WTC11 (cell line): ENCODE measurements around the gene LRRC23. TPM values are rescaled to one million over a fixed set of nuclear protein-coding genes. Genes with fewer than 3 reads are reported as not detected.

Source experiments
- ATAC-seq: fragments of 200-7000 bp; cut with Tn5 transposase; 2 replicates; pipeline ENCODE4 v1.10.0; 2021; ENCODE audit warnings: mild to moderate bottlenecking, moderate library complexity
- CTCF ChIA-PET: fragments of 300-600 bp; sonication (Branson Sonifier 250); formaldehyde crosslinking; loops from one replicate; lab custom pipeline; 2021; ENCODE audit warnings: antibody characterized with exemption; lab: Charles Lee
- POLR2A ChIA-PET: fragments of 350-600 bp; sonication (Branson Sonifier 250); formaldehyde crosslinking; loops from one replicate; lab custom pipeline; 2021; ENCODE audit warnings: antibody characterized with exemption; lab: Charles Lee
- DNase-seq: peaks from one replicate; pipeline ENCODE4 v3.0.0; 2021; ENCODE audit warnings: low spot score
- H3K27ac Mint-ChIP-seq: 2 replicates; pipeline ENCODE4 v1.8.0; 2021; ENCODE audit warnings: mixed read lengths
- H3K27me3 Mint-ChIP-seq: 2 replicates; pipeline ENCODE4 v1.8.0; 2021; ENCODE audit warnings: low read depth, mild to moderate bottlenecking, moderate library complexity, mixed read lengths
- H3K36me3 Mint-ChIP-seq: 2 replicates; pipeline ENCODE4 v1.8.0; 2021; ENCODE audit warnings: mixed read lengths
- H3K4me1 Mint-ChIP-seq: 2 replicates; pipeline ENCODE4 v1.8.0; 2022; ENCODE audit warnings: mixed read lengths
- H3K4me3 Mint-ChIP-seq: 2 replicates; pipeline ENCODE4 v1.8.0; 2021; ENCODE audit warnings: mild to moderate bottlenecking, moderate library complexity, mixed read lengths
- H3K9me3 Mint-ChIP-seq: 2 replicates; pipeline ENCODE4 v1.8.0; 2021; ENCODE audit warnings: mixed read lengths
- ATF1 ChIP-seq: sonication (generic); formaldehyde crosslinking; IDR thresholded peaks from 2 replicates; pipeline ENCODE4 v1.8.1; 2023; ENCODE audit warnings: mild to moderate bottlenecking, moderate library complexity, missing genetic modification reagents
- CREB1 ChIP-seq: sonication (generic); formaldehyde crosslinking; IDR thresholded peaks from 2 replicates; pipeline ENCODE4 v1.8.0; 2023; ENCODE audit warnings: mild to moderate bottlenecking, missing genetic modification reagents
- ESRRA ChIP-seq: sonication (generic); formaldehyde crosslinking; IDR thresholded peaks from 2 replicates; pipeline ENCODE4 v1.8.1; 2022; ENCODE audit warnings: mild to moderate bottlenecking, missing genetic modification reagents, borderline replicate concordance
- ETV6 ChIP-seq: sonication (generic); formaldehyde crosslinking; IDR thresholded peaks from 2 replicates; pipeline ENCODE4 v1.8.1; 2022; ENCODE audit warnings: mild to moderate bottlenecking, missing genetic modification reagents
- KAT7 ChIP-seq: sonication (generic); formaldehyde crosslinking; IDR thresholded peaks from 2 replicates; pipeline ENCODE4 v1.8.1; 2023; ENCODE audit warnings: missing genetic modification reagents, mild to moderate bottlenecking, borderline replicate concordance
- NFATC4 ChIP-seq: fragments of 250-450 bp; sonication (Bioruptor Pico); IDR thresholded peaks from 2 replicates; pipeline ENCODE4 v1.9.0; 2021; ENCODE audit warnings: mild to moderate bottlenecking
- NR3C1 ChIP-seq: sonication (generic); formaldehyde crosslinking; conservative IDR thresholded peaks from 2 replicates; pipeline ENCODE4 v1.8.1; 2023; ENCODE audit warnings: low read depth, mild to moderate bottlenecking, missing genetic modification reagents
- SOX15 ChIP-seq: fragments of 250-450 bp; sonication (Bioruptor Pico); IDR thresholded peaks from 2 replicates; pipeline ENCODE4 v1.9.0; 2021; ENCODE audit warnings: mild to moderate bottlenecking
- ZNF121 ChIP-seq: sonication (generic); formaldehyde crosslinking; IDR thresholded peaks from 2 replicates; pipeline ENCODE4 v1.8.0; 2023; ENCODE audit warnings: missing genetic modification reagents
- ZNF138 ChIP-seq: sonication (generic); formaldehyde crosslinking; conservative IDR thresholded peaks from 2 replicates; pipeline ENCODE4 v1.8.1; 2022; ENCODE audit warnings: mild to moderate bottlenecking, moderate library complexity, missing genetic modification reagents
- ZNF219 ChIP-seq: sonication (generic); formaldehyde crosslinking; IDR thresholded peaks from 2 replicates; pipeline ENCODE4 v1.8.0; 2023; ENCODE audit warnings: missing genetic modification reagents, mild to moderate bottlenecking, borderline replicate concordance
- ZNF671 ChIP-seq: fragments of 250-450 bp; sonication (Bioruptor Pico); IDR thresholded peaks from 2 replicates; pipeline ENCODE4 v1.8.0; 2021; ENCODE audit warnings: mild to moderate bottlenecking
- total RNA-seq: library from RNA; stranded (reverse); gene quantifications from 3 replicates; pipeline ENCODE4 v1.2.3, GENCODE V29; 2021
- TF ChIP-seq, protein P1 (sequence below): sonication (generic); formaldehyde crosslinking; IDR thresholded peaks from 2 replicates; pipeline ENCODE4 v1.8.1; 2022; ENCODE audit warnings: mild to moderate bottlenecking, moderate library complexity, missing genetic modification reagents
- TF ChIP-seq, protein P2 (sequence below): sonication (generic); formaldehyde crosslinking; IDR thresholded peaks from 2 replicates; pipeline ENCODE4 v1.8.0; 2022; ENCODE audit warnings: mild to moderate bottlenecking, missing genetic modification reagents
- TF ChIP-seq, protein P3 (sequence below): sonication (generic); formaldehyde crosslinking; IDR thresholded peaks from 2 replicates; pipeline ENCODE4 v1.8.0; 2022; ENCODE audit warnings: mild to moderate bottlenecking, missing genetic modification reagents
- TF ChIP-seq, protein P4 (sequence below): sonication (generic); formaldehyde crosslinking; conservative IDR thresholded peaks from 2 replicates; pipeline ENCODE4 v1.8.1; 2023; ENCODE audit warnings: mild to moderate bottlenecking, low read depth, missing genetic modification reagents, moderate library complexity
- TF ChIP-seq, protein P5 (sequence below): sonication (generic); formaldehyde crosslinking; IDR thresholded peaks from 2 replicates; pipeline ENCODE4 v1.8.1; 2022; ENCODE audit warnings: low read depth, mild to moderate bottlenecking, moderate library complexity, missing genetic modification reagents, borderline replicate concordance
- TF ChIP-seq, protein P6 (sequence below): sonication (generic); formaldehyde crosslinking; IDR thresholded peaks from 2 replicates; pipeline ENCODE4 v1.8.0; 2023; ENCODE audit warnings: mild to moderate bottlenecking, missing genetic modification reagents
- TF ChIP-seq, protein P7 (sequence below): fragments of 250-450 bp; sonication (Bioruptor Pico); IDR thresholded peaks from 2 replicates; pipeline ENCODE4 v1.9.0; 2021; ENCODE audit warnings: moderate library complexity, mild to moderate bottlenecking, inconsistent platforms, borderline replicate concordance

The LRRC23 gene
- total RNA-seq, 1 experiment from 2014 or later = 3.1 TPM

DNA sequence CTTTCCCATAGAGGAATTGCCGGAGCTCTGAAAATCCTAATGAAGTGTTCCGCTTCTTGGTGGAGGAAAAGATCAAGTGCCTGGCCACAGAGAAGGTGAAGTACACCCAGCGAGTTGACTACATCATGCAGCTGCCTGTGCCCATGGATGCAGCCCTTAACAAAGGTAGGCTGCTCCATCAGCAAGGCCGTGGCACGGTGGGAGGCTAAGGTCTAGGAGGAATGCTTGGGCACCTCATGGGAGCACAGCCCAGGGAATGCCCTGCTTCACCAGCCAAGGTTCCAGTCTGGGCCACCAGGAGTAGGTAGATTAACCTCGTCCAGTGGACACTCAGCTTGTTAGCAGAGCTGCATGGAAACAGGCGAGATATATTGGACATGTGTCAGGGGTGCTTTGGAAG, 43.7 kb upstream of the LRRC23 start:
- DNase-seq (no peak), ATAC-seq (no peak)
- TF ChIP-seq, protein P1, sequence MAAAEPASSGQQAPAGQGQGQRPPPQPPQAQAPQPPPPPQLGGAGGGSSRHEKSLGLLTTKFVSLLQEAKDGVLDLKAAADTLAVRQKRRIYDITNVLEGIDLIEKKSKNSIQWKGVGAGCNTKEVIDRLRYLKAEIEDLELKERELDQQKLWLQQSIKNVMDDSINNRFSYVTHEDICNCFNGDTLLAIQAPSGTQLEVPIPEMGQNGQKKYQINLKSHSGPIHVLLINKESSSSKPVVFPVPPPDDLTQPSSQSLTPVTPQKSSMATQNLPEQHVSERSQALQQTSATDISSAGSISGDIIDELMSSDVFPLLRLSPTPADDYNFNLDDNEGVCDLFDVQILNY (CRISPR knock-in tag) = no peak
- TF ChIP-seq ETV6 = no peak
- TF ChIP-seq, protein P2, sequence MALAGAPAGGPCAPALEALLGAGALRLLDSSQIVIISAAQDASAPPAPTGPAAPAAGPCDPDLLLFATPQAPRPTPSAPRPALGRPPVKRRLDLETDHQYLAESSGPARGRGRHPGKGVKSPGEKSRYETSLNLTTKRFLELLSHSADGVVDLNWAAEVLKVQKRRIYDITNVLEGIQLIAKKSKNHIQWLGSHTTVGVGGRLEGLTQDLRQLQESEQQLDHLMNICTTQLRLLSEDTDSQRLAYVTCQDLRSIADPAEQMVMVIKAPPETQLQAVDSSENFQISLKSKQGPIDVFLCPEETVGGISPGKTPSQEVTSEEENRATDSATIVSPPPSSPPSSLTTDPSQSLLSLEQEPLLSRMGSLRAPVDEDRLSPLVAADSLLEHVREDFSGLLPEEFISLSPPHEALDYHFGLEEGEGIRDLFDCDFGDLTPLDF (CRISPR knock-in tag) = no peak
- TF ChIP-seq, protein P3, sequence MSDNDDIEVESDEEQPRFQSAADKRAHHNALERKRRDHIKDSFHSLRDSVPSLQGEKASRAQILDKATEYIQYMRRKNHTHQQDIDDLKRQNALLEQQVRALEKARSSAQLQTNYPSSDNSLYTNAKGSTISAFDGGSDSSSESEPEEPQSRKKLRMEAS = no peak
- no peak for TF ChIP-seq KAT7
- no peak for TF ChIP-seq SOX15 (CRISPR knock-in tag)
- no peak for TF ChIP-seq ZNF138 (CRISPR knock-in tag)
- TF ChIP-seq, protein P4, sequence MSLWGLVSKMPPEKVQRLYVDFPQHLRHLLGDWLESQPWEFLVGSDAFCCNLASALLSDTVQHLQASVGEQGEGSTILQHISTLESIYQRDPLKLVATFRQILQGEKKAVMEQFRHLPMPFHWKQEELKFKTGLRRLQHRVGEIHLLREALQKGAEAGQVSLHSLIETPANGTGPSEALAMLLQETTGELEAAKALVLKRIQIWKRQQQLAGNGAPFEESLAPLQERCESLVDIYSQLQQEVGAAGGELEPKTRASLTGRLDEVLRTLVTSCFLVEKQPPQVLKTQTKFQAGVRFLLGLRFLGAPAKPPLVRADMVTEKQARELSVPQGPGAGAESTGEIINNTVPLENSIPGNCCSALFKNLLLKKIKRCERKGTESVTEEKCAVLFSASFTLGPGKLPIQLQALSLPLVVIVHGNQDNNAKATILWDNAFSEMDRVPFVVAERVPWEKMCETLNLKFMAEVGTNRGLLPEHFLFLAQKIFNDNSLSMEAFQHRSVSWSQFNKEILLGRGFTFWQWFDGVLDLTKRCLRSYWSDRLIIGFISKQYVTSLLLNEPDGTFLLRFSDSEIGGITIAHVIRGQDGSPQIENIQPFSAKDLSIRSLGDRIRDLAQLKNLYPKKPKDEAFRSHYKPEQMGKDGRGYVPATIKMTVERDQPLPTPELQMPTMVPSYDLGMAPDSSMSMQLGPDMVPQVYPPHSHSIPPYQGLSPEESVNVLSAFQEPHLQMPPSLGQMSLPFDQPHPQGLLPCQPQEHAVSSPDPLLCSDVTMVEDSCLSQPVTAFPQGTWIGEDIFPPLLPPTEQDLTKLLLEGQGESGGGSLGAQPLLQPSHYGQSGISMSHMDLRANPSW (CRISPR knock-in tag) = no peak
- no peak for TF ChIP-seq ZNF219
- TF ChIP-seq ATF1 (CRISPR knock-in tag) = no peak
- TF ChIP-seq, protein P5, sequence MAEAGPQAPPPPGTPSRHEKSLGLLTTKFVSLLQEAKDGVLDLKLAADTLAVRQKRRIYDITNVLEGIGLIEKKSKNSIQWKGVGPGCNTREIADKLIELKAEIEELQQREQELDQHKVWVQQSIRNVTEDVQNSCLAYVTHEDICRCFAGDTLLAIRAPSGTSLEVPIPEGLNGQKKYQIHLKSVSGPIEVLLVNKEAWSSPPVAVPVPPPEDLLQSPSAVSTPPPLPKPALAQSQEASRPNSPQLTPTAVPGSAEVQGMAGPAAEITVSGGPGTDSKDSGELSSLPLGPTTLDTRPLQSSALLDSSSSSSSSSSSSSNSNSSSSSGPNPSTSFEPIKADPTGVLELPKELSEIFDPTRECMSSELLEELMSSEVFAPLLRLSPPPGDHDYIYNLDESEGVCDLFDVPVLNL = no peak
- TF ChIP-seq, protein P6, sequence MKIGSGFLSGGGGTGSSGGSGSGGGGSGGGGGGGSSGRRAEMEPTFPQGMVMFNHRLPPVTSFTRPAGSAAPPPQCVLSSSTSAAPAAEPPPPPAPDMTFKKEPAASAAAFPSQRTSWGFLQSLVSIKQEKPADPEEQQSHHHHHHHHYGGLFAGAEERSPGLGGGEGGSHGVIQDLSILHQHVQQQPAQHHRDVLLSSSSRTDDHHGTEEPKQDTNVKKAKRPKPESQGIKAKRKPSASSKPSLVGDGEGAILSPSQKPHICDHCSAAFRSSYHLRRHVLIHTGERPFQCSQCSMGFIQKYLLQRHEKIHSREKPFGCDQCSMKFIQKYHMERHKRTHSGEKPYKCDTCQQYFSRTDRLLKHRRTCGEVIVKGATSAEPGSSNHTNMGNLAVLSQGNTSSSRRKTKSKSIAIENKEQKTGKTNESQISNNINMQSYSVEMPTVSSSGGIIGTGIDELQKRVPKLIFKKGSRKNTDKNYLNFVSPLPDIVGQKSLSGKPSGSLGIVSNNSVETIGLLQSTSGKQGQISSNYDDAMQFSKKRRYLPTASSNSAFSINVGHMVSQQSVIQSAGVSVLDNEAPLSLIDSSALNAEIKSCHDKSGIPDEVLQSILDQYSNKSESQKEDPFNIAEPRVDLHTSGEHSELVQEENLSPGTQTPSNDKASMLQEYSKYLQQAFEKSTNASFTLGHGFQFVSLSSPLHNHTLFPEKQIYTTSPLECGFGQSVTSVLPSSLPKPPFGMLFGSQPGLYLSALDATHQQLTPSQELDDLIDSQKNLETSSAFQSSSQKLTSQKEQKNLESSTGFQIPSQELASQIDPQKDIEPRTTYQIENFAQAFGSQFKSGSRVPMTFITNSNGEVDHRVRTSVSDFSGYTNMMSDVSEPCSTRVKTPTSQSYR (CRISPR knock-in tag) = no peak
- no peak for TF ChIP-seq ESRRA (CRISPR knock-in tag)
- no peak for TF ChIP-seq NFATC4 (CRISPR knock-in tag)
- no peak for TF ChIP-seq CREB1
- TF ChIP-seq, protein P7, sequence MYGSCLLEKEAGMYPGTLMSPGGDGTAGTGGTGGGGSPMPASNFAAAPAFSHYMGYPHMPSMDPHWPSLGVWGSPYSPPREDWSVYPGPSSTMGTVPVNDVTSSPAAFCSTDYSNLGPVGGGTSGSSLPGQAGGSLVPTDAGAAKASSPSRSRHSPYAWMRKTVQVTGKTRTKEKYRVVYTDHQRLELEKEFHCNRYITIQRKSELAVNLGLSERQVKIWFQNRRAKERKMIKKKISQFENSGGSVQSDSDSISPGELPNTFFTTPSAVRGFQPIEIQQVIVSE (CRISPR knock-in tag) = no peak
- TF ChIP-seq ZNF121 (CRISPR knock-in tag) = no peak
- TF ChIP-seq ZNF671 (CRISPR knock-in tag) = no peak
- no peak for TF ChIP-seq NR3C1
- ChIA-PET CTCF (interaction anchor here (0.7 kb wide), 1 partner anchor 8 kb away, joined by 4 read pairs; no protein-coding TSS in a partner anchor), POLR2A (no interaction called here)
- Mint-ChIP-seq H3K4me1 (peaks cover 9% of the 10 kb centered on the region), H3K27me3 (no peaks in the 10 kb centered on the region), H3K4me3 (no peak overlapping the region), H3K27ac (no peak overlapping the region), H3K9me3 (no peaks in the 10 kb centered on the region), H3K36me3 (peaks cover 78% of the 10 kb centered on the region)
